Measurements from ENCODE around the gene CEP164.

DNA sequence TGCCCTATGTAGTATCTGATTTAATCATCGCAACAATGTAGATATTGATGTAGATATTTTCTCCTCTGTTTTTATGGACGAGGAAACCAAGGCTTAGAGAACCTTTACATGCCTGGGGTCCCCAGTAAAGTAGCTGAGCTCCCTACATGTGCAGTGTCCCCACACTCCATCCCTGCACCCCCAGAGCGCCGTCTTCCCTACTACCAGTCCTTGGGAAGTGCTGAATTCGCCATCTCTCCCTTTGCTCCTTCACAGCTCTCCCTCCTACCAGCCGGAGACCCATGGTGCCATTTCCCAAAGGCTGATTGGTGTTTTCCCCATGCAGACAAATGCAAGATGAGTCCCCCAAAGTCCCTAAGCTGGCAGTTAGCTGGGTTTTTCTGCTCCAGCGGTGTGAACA is 86.0 kb downstream of the CEP164 start:
- TF ChIP-seq, protein P1, sequence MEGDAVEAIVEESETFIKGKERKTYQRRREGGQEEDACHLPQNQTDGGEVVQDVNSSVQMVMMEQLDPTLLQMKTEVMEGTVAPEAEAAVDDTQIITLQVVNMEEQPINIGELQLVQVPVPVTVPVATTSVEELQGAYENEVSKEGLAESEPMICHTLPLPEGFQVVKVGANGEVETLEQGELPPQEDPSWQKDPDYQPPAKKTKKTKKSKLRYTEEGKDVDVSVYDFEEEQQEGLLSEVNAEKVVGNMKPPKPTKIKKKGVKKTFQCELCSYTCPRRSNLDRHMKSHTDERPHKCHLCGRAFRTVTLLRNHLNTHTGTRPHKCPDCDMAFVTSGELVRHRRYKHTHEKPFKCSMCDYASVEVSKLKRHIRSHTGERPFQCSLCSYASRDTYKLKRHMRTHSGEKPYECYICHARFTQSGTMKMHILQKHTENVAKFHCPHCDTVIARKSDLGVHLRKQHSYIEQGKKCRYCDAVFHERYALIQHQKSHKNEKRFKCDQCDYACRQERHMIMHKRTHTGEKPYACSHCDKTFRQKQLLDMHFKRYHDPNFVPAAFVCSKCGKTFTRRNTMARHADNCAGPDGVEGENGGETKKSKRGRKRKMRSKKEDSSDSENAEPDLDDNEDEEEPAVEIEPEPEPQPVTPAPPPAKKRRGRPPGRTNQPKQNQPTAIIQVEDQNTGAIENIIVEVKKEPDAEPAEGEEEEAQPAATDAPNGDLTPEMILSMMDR (IDR thresholded peaks at IDR 0.05 in 4 of 5, conservative IDR thresholded peaks at IDR 0.05 in 1 of 5): no peak
- TF ChIP-seq POLR2A (IDR thresholded peaks at IDR 0.05): no peak

Measured in gastrocnemius medialis (tissue), 4 donors.